Omental fat pad (tissue), 4 donors: Measurements from ENCODE around the gene PLXNB1. TPM values are rescaled to one million over a fixed set of nuclear protein-coding genes. Genes with fewer than 3 reads are reported as not detected.
A peak's percentile ranks its signal among the peaks of the same experiment; 100 is the strongest.

Source experiments
- ATAC-seq: fragments of 150-250 bp; one replicate; pipeline ENCODE4 v1.9.1; 2016; ENCODE audit warnings: mild to moderate bottlenecking, moderate library complexity; ENCODE audit not compliant: low FRiP score
- DNase-seq: peaks from one replicate; pipeline ENCODE4 v3.0.0-alpha.2; 2019; ENCODE audit warnings: low spot score
- CTCF ChIP-seq, 3 donors: fragments of 450-650 bp; IDR thresholded peaks; one replicate each; pipeline ENCODE4 v1.5.1; 2016 to 2017; ENCODE audit warnings: antibody characterized with exemption in 3 of 3, mild to moderate bottlenecking in 3 of 3, moderate library complexity in 2 of 3
- total RNA-seq, 4 donors: library from RNA; depleted of rRNA; stranded (reverse); fragments of >200 nt; gene quantifications; one replicate each; pipeline ENCODE4 v1.1.0, GENCODE V29; 2016

Gene PLXNB1
- total RNA-seq, 4 donors from 2014 or later, result 66.7 to 91.3 (median 77.1) TPM

GRCh38 chr3:48410205-48411040, 19.5 kb downstream of the PLXNB1 start:
- peak; percentile 16 for DNase-seq
- no peak for TF ChIP-seq CTCF (IDR thresholded peaks at IDR 0.05)
- ATAC-seq, result no peak

DNA sequence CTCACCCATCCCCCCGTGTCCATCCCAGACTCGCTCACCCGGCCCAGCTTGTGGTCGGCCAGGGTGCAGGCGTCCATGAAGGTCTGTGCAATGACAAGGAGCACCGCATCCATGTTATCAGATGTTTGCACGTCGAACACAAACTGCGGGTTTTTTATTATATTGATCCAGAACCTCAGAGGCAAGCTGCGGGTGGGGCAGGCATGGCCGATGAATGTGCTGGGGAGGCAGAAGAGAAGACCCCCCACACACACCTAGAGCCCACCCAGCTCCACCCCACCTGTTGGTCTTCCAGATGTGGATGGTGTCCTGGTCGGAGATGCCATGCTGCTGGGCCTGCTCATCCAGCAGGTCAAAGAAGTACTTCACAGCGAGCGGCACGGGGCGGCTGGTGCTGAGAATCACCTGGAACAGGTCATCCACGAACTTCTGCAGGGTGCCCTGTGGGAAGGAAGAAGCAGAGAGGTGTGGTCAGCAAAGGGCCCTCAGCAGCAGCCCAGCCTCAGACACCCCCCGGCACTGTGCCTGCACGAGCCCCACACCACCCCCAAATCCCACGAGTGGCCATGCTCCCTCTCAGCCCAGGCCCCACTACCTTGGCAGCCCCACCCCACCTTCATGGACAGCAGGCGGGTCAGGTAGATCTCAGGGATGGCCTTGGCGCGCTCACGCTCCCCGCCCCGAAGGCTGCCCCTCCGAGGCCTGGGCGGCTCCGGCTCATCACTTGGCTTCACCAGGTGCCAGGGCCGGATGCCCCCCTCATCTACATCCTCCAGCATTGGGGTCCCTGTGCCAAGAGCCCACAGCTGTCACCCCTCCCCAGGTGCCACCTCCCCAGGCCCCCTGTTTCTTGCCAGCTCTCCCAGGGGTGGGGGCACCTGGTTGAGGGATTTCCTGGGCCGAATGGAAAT, 20.3 kb downstream of the PLXNB1 start:
- DNase-seq (peak; percentile 10), ATAC-seq (no peak)

DNA sequence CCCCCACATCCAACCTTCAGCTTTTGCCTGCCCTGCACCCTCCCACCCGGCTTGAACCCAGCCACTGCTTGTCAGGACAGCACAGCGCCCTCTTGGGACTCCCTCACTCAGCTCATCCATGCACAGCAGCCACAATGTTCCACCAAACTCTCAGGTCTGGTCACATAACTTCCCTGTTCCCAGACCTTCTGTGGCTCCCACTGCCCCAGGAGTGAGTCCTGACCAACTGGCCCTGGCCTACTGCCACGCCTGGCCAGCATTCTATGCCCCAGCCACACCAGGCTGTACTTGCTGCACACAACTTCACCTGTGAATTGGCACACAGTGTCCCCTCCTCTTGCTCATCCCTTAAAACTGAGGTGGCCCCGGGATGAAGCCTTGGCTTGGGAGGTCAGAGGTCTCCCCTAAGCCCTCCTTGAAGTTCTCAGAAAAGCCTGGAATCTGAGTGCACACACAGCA, 21.0 kb downstream of the PLXNB1 start:
- TF ChIP-seq CTCF (IDR thresholded peaks at IDR 0.05), result no peak
- ATAC-seq (no peak), DNase-seq (peak; percentile 19)

More for the DNA sequence above, 20.3 kb downstream of the PLXNB1 start:
- no peak for TF ChIP-seq CTCF (IDR thresholded peaks at IDR 0.05)

GRCh38 chr3:48407542-48408099, 22.3 kb downstream of the PLXNB1 start:
- no peak for TF ChIP-seq CTCF (IDR thresholded peaks at IDR 0.05)
- ATAC-seq (no peak), DNase-seq (peak; percentile 12)

DNA sequence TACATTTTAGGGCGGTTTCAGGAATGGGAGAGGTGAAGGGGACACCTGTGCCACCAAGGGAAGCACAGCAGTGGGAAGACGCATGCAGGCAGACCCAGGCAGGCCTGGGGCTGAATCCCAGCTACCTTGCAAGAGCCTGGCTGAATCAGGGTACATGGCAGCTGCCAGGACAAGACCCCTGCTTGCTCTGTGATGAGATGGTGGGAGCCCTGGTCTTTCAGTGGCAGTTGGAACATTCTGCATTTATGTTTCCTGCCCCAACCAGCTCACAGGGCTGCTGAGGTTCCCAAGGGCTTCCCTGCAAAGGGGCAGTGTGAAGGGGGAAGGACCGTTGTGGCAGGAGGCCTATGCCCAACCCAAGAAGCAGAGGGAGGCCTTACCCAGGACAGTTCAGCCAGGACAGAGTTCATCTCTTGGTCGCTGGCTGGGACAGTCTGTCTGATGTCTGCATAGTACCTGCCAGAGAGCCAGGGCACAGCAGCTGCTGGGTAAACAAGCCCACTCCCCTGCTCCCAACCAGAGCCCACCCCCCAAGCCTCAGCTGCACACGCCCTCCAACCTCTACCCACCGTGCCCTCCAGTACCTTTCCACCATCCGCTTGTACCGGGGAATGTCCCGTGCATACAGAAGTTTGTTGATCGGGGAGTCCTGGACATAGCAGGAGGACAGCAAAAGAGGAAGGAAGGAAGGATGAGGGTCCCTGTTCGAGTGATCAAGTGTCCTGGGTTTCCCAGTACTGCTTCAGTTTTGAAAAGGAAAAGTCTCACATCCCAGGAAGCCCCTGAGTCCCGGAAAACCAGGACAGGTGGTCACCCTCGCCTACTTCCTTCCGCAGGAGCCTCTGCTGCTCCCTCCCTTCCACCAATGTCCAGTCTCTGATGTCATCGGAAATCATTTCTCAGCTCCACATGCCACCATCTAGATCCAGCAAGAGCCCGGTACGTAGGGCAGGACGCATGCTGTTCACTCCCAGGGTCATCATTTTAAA, 23.1 kb downstream of the PLXNB1 start:
- TF ChIP-seq CTCF (IDR thresholded peaks at IDR 0.05), result no peak

GRCh38 chr3:48405971-48406370, 23.9 kb downstream of the PLXNB1 start:
- DNase-seq (peak; percentile 19), ATAC-seq (no peak)
- no peak for TF ChIP-seq CTCF (IDR thresholded peaks at IDR 0.05)

More for the DNA sequence above, 23.1 kb downstream of the PLXNB1 start:
- peak; percentile 10 for DNase-seq
- ATAC-seq, result no peak
